Dedifferentiated amniotic fluid mesenchymal stem cell (primary cell): ENCODE measurements around the gene NOS2.
A peak's percentile ranks its signal among the peaks of the same experiment; 100 is the strongest.
"Not testable (repeated sequence)": the region's sequence is repeated elsewhere in the genome, so short reads cannot be mapped to it uniquely, and the experiment has no call there.

Source experiments
- DNase-seq: peaks from one replicate; pipeline ENCODE4 v3.0.0-alpha.2; 2016; ENCODE audit errors: extremely low spot score

NOS2 gene

DNA sequence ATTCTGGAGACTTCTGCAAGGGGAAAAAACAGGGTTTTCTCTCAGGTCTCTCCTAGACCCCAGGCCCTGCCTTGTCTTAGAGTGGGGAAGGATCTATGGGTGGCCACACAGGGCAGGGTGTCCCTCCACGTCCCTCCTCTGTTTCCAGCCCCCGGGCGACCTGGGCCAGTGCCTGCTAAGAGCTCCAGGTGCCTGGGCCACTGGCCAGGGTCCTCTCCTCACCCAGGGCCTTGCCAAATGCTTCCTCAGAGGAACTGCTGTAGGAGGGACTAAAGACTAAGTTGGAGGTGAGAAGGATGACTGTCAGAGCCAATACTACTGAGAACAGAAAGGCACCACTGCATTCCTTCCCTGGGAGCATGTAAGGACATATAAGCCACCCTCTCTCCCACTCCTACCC, 11.4 kb downstream of the NOS2 start:
- DNase-seq = no peak

GRCh38 chr17:27783440-27784350, 16.6 kb downstream of the NOS2 start:
- DNase-seq = no peak

GRCh38 chr17:27782791-27783206, 17.5 kb downstream of the NOS2 start:
- DNase-seq = no peak

GRCh38 chr17:27780828-27781404, 19.4 kb downstream of the NOS2 start:
- DNase-seq = no peak

- DNase-seq = no peak
Observed at GRCh38 chr17:27780092-27780827, 20.1 kb downstream of the NOS2 start.

- no peak for DNase-seq
Observed at GRCh38 chr17:27778183-27778582, 22.1 kb downstream of the NOS2 start.

GRCh38 chr17:27776882-27777624, 23.3 kb downstream of the NOS2 start:
- DNase-seq = no peak

DNA sequence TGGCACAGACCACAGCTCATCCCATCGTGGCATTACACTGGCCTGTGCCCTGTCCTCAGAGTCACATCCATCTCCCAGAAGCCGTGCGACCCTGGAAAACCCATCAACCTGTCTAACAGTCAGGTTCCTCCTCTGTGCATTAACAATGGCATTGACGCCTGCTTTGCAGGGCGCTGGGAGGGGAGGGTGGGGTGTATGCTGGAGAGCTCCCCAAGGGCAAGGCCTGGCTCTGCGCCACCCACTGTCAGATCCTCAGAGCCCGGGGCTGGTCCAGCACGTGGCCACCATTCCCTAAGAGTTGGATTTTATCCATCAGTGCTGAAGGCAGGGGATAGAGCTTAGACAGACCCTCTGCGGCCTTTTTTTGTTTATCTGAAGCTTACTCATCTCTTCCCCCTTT, 28.7 kb downstream of the NOS2 start:
- no peak for DNase-seq

DNA sequence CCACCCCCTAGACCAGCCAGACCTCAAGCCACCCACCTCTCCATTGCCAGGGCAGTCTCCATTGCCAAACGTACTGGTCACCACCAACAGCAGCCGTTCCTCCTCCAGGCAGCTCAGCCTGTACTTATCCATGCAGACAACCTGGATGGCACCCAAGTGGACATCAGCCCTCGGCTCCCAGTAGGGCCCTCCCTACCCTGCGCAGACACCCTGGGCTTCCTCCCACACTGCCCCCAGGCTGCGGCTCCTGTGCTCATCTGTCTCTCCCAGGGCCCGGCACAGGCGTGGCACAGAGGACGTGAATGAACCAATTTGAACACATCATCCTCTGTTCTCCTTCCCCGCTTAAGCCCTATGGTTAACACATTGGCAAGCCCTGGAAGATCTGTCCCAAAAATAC, 29.5 kb downstream of the NOS2 start:
- no peak for DNase-seq

DNA sequence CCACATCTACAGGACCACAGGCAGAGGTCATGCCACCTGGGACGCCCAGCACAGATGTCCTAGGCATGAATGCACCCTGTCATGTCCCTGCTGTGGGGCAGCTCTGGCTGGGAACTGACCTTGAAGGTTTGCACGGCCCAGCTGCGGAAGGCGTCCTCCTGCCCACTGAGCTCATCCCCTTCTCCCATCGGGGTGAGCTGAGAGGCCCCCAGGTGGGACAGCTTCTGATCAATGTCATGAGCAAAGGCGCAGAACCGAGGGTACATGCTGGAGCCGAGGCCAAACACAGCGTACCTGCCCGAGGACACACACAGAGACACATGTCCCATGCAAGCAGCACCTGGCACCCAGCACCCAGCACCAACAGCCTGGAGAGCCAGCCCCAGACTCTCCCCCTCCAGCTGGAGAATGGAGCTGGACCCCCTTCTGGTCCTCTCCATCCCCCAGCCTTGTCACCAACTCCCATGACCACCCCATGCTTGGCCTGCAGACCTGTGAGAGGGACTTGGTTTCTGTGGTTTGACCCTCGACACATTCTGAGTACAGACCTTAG, 31.4 kb downstream of the NOS2 start:
- no peak for DNase-seq

- DNase-seq = no peak
Observed at GRCh38 chr17:27766438-27766837, 33.9 kb downstream of the NOS2 start.

GRCh38 chr17:27765353-27765752, 35.0 kb downstream of the NOS2 start:
- DNase-seq = no peak

GRCh38 chr17:27764589-27764988, 35.7 kb downstream of the NOS2 start:
- DNase-seq = no peak

GRCh38 chr17:27762527-27763305, 37.6 kb downstream of the NOS2 start:
- DNase-seq = no peak

GRCh38 chr17:27760931-27761330, 39.4 kb downstream of the NOS2 start:
- not testable (repeated sequence) for DNase-seq

GRCh38 chr17:27760069-27760885, 40.1 kb downstream of the NOS2 start:
- no peak for DNase-seq

GRCh38 chr17:27759528-27759927, 40.8 kb downstream of the NOS2 start:
- no peak for DNase-seq

GRCh38 chr17:27756467-27757371, 43.6 kb downstream of the NOS2 start:
- DNase-seq = peak; percentile 20
